ENCODE results near the gene PDCD2L.
A peak's percentile ranks its signal among the peaks of the same experiment; 100 is the strongest.

PDCD2L gene

GRCh38 chr19:34429553-34429952 is 25.4 kb downstream of the PDCD2L start (continued):
- TF ChIP-seq ZNF692 (tag by site-specific recombination; IDR thresholded peaks at IDR 0.05), result peak; percentile 19; the same call in 1 of the 2 replicates

GRCh38 chr19:34430738-34431625 is 26.8 kb downstream of the PDCD2L start:
- POLR2A ChIA-PET, result interaction anchor here (0.5 to 0.9 kb wide), 3 partner anchors 19 to 27 kb away, joined by 3 to 4 read pairs (median 3); partner anchors contain the start of gene PDCD2L
- CTCF ChIA-PET, result interaction anchor here (0.5 to 3.7 kb wide), 31 partner anchors 10 to 239 kb away, joined by 3 to 69 read pairs (median 4); no protein-coding TSS in a partner anchor
- H3K4me3 ChIP-seq (ENCODE audit: low read depth, low read length), result no peak overlapping the region
- peaks cover 39% of the 10 kb centered on the region for H3K4me1 ChIP-seq (ENCODE audit: control insufficient read depth, insufficient read depth, low read length)
- H3K36me3 ChIP-seq (ENCODE audit: control insufficient read depth in 2 of 2, insufficient read depth in 1 of 2, low read length in 2 of 2), result peaks cover 60 to 76% of the 10 kb centered on the region in 2 experiments
- H3K27ac ChIP-seq (ENCODE audit: extremely low read depth, low read depth, low read length), result no peak overlapping the region
- no peaks in the 10 kb centered on the region for H3K9me3 ChIP-seq (ENCODE audit: control insufficient read depth, insufficient read depth, low read depth, low read length)
- TF ChIP-seq KLF8 (tag by site-specific recombination; IDR thresholded peaks at IDR 0.05) (no peak), ZNF654 (tag by site-specific recombination; IDR thresholded peaks at IDR 0.05; ENCODE audit: low read depth) (peak; percentile 56), ZSCAN23 (tag by site-specific recombination; IDR thresholded peaks at IDR 0.05) (0 out of 2 replicates have a peak, but pooled peaks have one; percentile 42), ZNF558 (tag by site-specific recombination; IDR thresholded peaks at IDR 0.05) (no peak), ZNF335 (tag by site-specific recombination; conservative IDR thresholded peaks at IDR 0.05) (peak; percentile 38; the same call in 1 of the 2 replicates), PRDM1 (tag by site-specific recombination; IDR thresholded peaks at IDR 0.05) (peak; percentile 90), ZNF16 (tag by site-specific recombination; IDR thresholded peaks at IDR 0.05; ENCODE audit: low read depth) (no peak), ZNF362 (tag by site-specific recombination; IDR thresholded peaks at IDR 0.05) (peak; percentile 91), ZNF664 (tag by site-specific recombination; IDR thresholded peaks at IDR 0.05) (0 out of 2 replicates have a peak, but pooled peaks have one; percentile 5), ZNF24 (tag by site-specific recombination; IDR thresholded peaks at IDR 0.05) (peak; percentile 82; the same call in 1 of the 2 replicates), ZNF366 (tag by site-specific recombination; conservative IDR thresholded peaks at IDR 0.05) (peak; percentile 16; the same call in 1 of the 2 replicates), ZEB2 (tag by site-specific recombination; IDR thresholded peaks at IDR 0.05) (peak; percentile 41), ZNF280D (tag by site-specific recombination; IDR thresholded peaks at IDR 0.05) (no peak), ZBTB17 (tag by site-specific recombination; IDR thresholded peaks at IDR 0.05) (peak; percentile 35; the same call in 1 of the 2 replicates), CTCF (tag by site-specific recombination; IDR thresholded peaks at IDR 0.05) (peak; percentile 86), ZSCAN30 (tag by site-specific recombination; IDR thresholded peaks at IDR 0.05) (peak; percentile 48; the same call in 1 of the 2 replicates), ZNF292 (tag by site-specific recombination; IDR thresholded peaks at IDR 0.05; ENCODE audit: borderline replicate concordance, low read depth) (no peak), GLIS1 (tag by site-specific recombination; IDR thresholded peaks at IDR 0.05) (no peak), ZXDB (tag by site-specific recombination; IDR thresholded peaks at IDR 0.05) (peak; percentile 33; the same call in 1 of the 2 replicates), ZNF121 (tag by site-specific recombination; IDR thresholded peaks at IDR 0.05) (peak; percentile 67; the same call in 1 of the 2 replicates), ZNF561 (tag by site-specific recombination; IDR thresholded peaks at IDR 0.05; ENCODE audit: borderline replicate concordance) (0 out of 2 replicates have a peak, but pooled peaks have one; percentile 24), ZNF76 (tag by site-specific recombination; IDR thresholded peaks at IDR 0.05; ENCODE audit: borderline replicate concordance, low read depth) (peak; percentile 12; the same call in 1 of the 2 replicates), ZNF600 (tag by site-specific recombination; IDR thresholded peaks at IDR 0.05) (peak; percentile 83), MZF1 (tag by site-specific recombination; IDR thresholded peaks at IDR 0.05; ENCODE audit: borderline replicate concordance) (no peak), ZNF571 (tag by site-specific recombination; IDR thresholded peaks at IDR 0.05) (no peak), ZNF660 (tag by site-specific recombination; IDR thresholded peaks at IDR 0.05) (peak; percentile 73)
